HG02938 (cell line): ENCODE data around the gene RBM42.
"Not testable (repeated sequence)": the region's sequence is repeated elsewhere in the genome, so short reads cannot be mapped to it uniquely, and the experiment has no call there.

Source experiments
- ATAC-seq: cut with Tn5 transposase; IDR thresholded peaks from one replicate; pipeline ENCODE4 v1.9.1; 2021; ENCODE audit warnings: mild to moderate bottlenecking, moderate library complexity; ENCODE audit not compliant: unreplicated experiment

The RBM42 gene, protein sequence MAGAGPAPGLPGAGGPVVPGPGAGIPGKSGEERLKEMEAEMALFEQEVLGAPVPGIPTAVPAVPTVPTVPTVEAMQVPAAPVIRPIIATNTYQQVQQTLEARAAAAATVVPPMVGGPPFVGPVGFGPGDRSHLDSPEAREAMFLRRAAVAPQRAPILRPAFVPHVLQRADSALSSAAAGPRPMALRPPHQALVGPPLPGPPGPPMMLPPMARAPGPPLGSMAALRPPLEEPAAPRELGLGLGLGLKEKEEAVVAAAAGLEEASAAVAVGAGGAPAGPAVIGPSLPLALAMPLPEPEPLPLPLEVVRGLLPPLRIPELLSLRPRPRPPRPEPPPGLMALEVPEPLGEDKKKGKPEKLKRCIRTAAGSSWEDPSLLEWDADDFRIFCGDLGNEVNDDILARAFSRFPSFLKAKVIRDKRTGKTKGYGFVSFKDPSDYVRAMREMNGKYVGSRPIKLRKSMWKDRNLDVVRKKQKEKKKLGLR

GRCh38 chr19:35628565-35629331, at the start of gene RBM42:
Gene RBM42 (plus strand): TSS chr19:35629036. CDS start chr19:35629154, 118 bp downstream.
- ATAC-seq, result peak; percentile 95

GRCh38 chr19:35582760-35583159, 46.1 kb upstream of the RBM42 start:
- ATAC-seq, result no peak

- ATAC-seq, result no peak
Measured at GRCh38 chr19:35585848-35586247, 43.0 kb upstream of the RBM42 start, which contains the start of gene PMIS2. Gene PMIS2 (plus strand): TSS chr19:35586173. CDS start chr19:35586260, 87 bp downstream.

- no peak for ATAC-seq
Measured at GRCh38 chr19:35587321-35587720, 41.5 kb upstream of the RBM42 start.

DNA sequence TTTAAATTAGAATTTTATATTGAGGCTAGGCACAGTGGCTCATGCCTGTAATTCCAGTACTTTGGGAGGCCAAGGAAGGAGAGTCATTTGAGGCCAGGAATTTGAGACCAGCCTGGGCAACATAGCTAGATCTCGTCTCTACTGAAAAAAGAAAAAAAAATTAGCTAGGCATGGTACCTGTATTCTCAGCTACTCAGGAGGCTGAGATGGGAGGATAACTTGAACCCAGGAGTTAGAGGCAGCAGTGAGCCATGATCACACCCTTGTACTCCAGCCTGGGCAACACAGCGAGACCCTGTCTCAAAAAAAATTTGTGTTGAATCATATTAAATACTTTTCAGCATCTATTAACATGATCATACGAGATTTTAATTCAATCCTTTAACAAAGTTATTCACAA, 38.0 kb upstream of the RBM42 start:
- ATAC-seq, result no peak

DNA sequence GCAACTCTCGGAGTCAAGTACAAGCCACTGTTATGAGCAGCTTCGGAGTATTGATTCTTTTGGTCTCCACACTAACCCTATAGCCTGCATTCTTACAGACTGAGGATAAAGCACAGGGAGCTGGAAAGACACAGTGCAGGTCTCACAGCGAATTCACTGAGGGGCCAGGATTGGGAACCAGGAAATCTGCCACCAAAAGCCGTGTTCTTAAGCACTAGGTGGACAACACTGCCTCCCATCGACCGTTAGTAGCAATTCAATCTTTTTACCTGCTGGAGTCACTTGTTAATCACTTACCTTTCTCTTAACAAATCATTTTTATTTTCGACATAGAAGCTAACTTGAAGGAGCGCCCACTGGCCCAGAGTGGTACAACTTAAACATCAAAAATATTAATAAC, 36.6 kb upstream of the RBM42 start:
- no peak for ATAC-seq

DNA sequence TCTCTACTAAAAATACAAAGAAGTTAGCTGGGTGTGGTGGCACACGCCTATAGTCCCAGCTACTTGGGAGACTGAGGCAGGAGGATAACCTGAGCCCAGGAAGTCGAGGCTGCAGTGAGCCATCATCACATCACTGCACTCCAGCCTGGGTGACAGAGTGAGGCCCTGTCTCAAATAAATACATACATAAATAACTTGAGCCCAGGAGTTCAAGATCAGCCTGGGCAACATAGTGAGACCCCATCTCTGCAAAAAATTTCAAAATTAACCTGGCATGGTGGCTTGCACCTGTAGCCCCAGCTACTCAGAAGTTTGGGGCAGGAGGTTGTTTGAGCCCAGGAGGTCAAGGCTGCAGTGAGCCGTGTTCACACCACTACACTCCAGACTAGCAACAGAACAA, 33.8 kb upstream of the RBM42 start:
- ATAC-seq, result not testable (repeated sequence)

GRCh38 chr19:35595928-35596327, 32.9 kb upstream of the RBM42 start:
- ATAC-seq, result no peak

DNA sequence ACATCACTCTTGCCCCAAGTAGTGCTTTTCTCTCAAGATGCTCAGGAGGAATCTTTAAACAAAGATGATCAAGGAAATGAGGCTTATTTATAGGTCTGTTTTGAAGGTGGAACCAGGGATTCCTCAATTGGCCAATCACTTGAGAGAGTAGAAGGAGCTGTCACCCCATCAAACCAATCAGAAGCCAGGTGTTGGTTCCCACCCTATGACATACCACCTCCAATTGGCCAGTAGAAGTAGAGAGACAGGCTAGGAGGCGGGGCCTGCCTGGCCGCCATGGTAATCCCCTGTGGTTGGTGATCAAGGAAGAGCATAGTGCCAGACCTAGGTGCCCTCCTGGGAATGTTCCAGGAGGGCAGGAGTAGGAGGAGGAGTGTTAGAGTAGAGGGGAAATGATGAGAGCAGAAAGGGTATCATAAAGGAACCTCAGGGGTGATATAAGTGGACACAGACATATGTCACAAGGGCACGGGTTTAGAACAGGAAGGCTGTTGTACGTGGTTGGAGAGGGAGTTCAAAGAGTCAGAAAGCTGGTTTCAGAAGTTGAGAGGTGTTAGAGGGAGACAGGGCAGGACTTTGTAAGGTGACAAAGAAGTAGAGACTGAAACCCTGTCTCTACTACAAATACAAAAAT, 32.4 kb upstream of the RBM42 start:
- ATAC-seq, result no peak

GRCh38 chr19:35601971-35602370, 26.9 kb upstream of the RBM42 start:
- ATAC-seq, result no peak

DNA sequence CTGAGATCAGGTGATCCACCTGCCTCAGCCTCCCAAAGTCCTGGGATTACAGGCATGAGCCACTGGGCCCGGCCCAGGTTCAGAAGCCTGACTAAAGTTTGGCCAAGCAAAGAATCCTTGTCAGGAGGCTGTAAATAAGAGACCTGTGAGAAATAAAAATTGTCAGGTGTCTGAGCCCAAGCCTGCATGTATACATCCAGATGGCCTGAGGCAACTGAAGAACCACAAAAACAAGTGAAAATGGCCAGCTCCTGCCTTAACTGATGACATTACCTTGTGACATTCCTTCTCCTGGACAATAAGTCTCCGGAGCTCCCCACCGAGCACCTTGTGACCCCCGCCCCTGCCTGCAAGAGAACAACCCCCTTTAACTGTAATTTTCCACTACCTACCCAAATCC, 24.4 kb upstream of the RBM42 start:
- ATAC-seq, result not testable (repeated sequence)

- ATAC-seq, result not testable (repeated sequence)
Measured at GRCh38 chr19:35607170-35607569, 21.7 kb upstream of the RBM42 start.

DNA sequence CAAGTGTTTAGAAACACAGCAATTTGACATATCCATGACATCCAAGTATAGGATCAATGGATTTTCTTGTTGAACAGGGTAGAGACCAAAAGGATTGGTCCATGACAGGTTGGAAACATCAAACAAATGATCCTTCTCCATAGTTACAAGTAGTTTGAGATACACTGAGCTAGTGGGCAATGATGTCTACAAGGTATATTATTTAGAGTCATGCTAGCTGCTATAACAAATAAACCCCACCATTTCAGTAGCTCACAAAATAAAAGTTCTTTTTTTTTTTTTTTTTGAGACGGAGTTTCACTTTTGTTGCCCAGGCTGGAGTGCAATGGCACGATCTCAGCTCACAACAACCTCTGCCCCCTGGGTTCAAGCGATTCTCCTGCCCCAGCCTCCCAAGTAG, 21.2 kb upstream of the RBM42 start:
- no peak for ATAC-seq

GRCh38 chr19:35608251-35608650, 20.6 kb upstream of the RBM42 start:
- ATAC-seq, result no peak

DNA sequence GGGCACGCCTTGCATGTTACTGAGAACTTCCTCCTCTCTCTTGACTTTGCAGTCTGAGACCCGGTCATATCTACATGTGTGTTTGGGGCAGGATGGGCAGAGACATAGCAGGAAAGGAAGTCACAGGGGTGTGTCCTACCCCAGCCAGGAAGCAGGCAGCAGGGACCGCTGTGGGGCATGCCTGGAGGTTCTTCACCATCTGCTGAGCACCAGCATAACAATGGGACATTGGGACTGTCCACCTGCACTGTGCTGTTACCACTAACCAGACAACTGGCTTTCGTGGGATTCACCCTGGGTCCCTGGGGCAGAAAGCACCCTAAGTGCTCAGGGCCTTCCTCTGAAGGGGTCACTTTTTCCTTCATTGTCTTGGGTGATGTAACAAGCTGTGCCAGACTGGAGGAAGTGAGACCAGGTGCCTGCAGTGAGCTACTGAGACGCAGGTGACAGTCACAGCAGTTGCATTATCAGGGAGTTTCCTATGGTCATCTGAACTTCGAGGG, 18.9 kb upstream of the RBM42 start:
- ATAC-seq, result no peak

DNA sequence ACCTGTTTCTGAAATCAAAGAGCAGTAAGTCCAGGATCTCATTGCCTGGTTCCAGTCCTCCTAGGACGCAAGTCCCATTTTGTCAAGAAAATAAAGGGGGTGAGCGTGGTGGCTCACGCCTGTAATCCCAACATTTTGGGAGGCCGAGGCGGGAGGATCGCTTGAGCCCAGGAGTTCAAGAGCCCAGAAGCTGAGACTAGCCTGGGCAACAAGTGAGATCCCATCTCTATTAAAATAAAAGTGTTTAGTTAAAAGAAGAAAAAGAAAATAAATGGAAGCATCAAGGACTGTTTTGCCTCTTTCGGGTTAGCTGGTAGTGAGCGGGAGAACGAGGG, 16.6 kb upstream of the RBM42 start:
- no peak for ATAC-seq

- peak; percentile 73 for ATAC-seq
Measured at GRCh38 chr19:35612559-35613321, 16.1 kb upstream of the RBM42 start, which contains the start of gene HAUS5. Gene HAUS5 (plus strand): TSS chr19:35612735. CDS start chr19:35612795, 60 bp downstream.

GRCh38 chr19:35613574-35613973, 15.3 kb upstream of the RBM42 start:
- no peak for ATAC-seq

DNA sequence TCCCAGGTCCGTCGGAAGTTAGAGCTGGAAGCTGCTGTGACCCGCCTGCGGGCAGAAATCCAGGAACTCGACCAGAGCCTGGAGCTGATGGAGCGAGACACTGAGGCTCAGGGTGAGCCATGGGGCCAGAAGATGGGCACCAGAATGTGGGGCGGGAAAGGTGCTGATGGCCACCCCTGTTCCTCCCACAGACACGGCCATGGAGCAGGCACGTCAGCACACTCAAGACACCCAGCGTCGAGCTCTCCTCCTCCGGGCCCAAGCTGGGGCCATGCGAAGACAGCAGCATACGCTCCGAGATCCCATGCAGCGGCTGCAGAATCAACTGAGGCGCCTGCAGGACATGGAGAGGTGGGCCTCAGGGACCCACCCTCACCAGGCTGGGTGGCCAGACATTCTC, 13.8 kb upstream of the RBM42 start:
- ATAC-seq, result no peak

GRCh38 chr19:35618857-35619256, 10.0 kb upstream of the RBM42 start:
- no peak for ATAC-seq
